ENCODE results near the gene DPH7.

- no peak for TF ChIP-seq POLR2A (IDR thresholded peaks at IDR 0.05; ENCODE audit: low read depth, low read length)
- TF ChIP-seq POLR2AphosphoS5 (IDR thresholded peaks at IDR 0.05; ENCODE audit: low read depth, low read length): no peak
- TF ChIP-seq TAF1 (IDR thresholded peaks at IDR 0.05; ENCODE audit: low read depth, low read length): no peak
- no peak for TF ChIP-seq PAX5 (IDR thresholded peaks at IDR 0.05; ENCODE audit: insufficient read depth, low read length, severe bottlenecking)
- TF ChIP-seq POU2F2 (IDR thresholded peaks at IDR 0.05; ENCODE audit: low read depth, low read length): no peak
- no peak for TF ChIP-seq SPI1 (IDR thresholded peaks at IDR 0.05; ENCODE audit: low read depth, low read length)
These were observed 57.2 kb downstream of the DPH7 start for GRCh38 chr9:137521405-137521985.
